Measurements from ENCODE around the gene SLBP.
"Not testable (repeated sequence)": the region's sequence is repeated elsewhere in the genome, so short reads cannot be mapped to it uniquely, and the experiment has no call there.

SLBP gene

GRCh38 chr4:1673671-1674070 lies 38.4 kb downstream of the SLBP start:
- DNase-seq, result no peak

DNA sequence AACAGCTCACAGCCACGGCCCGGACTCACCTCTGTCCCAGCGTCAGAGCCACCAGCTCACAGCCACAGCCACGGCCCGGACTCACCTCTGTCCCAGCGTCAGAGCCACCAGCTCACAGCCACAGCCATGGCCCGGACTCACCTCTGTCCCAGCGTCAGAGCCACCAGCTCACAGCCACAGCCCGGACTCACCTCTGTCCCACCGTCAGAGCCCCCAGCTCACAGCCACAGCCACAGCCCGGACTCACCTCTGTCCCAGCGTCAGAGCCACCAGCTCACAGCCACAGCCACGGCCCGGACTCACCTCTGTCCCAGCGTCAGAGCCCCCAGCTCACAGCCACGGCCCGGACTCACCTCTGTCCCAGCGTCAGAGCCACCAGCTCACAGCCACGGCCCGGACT lies 41.1 kb downstream of the SLBP start:
- DNase-seq, result not testable (repeated sequence)

DNA sequence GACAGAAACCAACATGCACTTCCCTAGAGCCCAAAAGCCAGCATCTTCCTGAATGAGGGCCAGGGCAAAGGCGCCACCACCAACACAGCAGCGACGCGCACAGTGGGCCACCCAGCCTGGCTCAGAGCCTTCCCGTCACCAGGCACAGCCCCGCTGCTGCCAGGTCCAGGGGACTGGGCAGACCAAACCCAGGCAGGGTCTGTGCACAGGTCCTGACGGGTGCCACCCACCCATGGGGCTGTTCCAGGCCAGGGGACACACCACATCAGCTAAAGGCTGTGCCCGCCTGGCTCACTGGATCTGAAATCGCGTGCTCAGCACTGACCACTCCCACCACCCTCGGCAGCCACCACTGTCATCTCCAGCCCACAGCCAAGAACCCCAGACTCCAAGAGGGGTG lies 41.8 kb downstream of the SLBP start:
- DNase-seq, result no peak

DNA sequence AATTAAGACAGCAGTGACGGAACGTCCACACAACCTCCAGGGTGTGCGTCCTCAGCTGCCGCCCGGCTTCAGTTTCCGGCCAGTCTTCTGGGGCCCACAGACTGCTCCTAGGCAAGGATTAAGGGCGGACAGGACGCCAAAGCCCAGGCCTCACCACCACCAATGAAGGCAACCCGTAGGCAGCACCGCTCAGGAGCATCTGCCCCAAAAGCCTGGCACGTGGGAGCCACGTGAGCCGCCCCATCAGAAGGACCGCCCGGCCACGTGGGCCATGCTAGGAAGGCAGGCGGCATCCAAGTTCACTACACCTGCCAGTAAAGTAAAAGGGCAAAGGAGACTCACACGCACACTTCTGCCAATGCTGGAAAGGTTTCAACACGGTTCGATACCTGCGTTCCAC lies 42.3 kb downstream of the SLBP start:
- no peak for DNase-seq

GRCh38 chr4:1669270-1669669 lies 42.8 kb downstream of the SLBP start:
- DNase-seq, result no peak

GRCh38 chr4:1668488-1668840 lies 43.7 kb downstream of the SLBP start:
- no peak for DNase-seq

DNA sequence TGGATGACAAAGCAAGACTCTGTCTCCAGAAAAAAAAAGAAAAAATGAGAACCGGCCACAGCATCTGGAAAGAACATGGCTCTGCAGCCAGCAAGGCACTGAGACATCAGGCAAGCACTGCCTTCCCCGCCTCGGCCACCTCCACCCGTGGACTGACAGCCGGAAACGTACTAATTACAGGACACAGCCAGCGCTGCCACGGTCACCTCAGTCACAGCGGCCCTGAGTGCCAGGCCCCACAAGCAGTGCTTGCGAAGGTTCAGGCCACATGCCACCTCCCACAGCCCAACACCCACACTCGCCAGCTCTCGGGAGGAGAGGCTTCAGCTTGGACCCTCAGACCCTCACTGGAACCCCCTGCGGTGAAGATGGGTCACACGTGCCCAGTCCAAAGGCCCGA lies 44.8 kb downstream of the SLBP start:
- DNase-seq, result no peak

GRCh38 chr4:1666391-1666790 lies 45.7 kb downstream of the SLBP start:
- no peak for DNase-seq

- DNase-seq, result no peak
Observed at GRCh38 chr4:1664141-1664540, 48.0 kb downstream of the SLBP start.

- DNase-seq, result no peak
Observed at GRCh38 chr4:1663549-1663948, 48.6 kb downstream of the SLBP start.

GRCh38 chr4:1661695-1662094 lies 50.4 kb downstream of the SLBP start:
- DNase-seq, result no peak

- no peak for DNase-seq
Observed at GRCh38 chr4:1660948-1661677, 51.0 kb downstream of the SLBP start.

- DNase-seq, result no peak
Observed at GRCh38 chr4:1659104-1660043, 52.7 kb downstream of the SLBP start.

GRCh38 chr4:1658581-1658980 lies 53.5 kb downstream of the SLBP start:
- DNase-seq, result no peak

DNA sequence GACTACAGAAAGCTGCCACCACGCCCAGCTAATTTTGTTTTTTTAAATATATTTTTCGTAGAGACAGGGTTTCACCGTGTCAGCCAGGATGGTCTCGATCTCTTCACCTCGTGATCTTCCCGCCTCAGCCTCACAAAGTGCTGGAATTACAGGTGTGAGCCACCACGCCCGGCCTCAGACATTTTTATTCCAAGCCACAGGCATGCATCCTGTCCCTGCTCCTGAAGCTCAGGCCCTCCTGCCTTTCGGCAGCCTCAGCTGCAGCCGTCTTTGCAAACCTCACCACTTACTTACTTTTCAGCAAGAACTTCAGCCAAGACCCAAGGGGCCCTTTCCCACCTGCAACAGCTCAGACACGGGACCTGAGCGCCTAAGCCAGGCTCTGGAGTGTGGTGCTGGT lies 54.0 kb downstream of the SLBP start:
- no peak for DNase-seq

- no peak for DNase-seq
Observed at GRCh38 chr4:1656986-1657385, 55.1 kb downstream of the SLBP start.

GRCh38 chr4:1656132-1656531 lies 56.0 kb downstream of the SLBP start:
- no peak for DNase-seq

DNA sequence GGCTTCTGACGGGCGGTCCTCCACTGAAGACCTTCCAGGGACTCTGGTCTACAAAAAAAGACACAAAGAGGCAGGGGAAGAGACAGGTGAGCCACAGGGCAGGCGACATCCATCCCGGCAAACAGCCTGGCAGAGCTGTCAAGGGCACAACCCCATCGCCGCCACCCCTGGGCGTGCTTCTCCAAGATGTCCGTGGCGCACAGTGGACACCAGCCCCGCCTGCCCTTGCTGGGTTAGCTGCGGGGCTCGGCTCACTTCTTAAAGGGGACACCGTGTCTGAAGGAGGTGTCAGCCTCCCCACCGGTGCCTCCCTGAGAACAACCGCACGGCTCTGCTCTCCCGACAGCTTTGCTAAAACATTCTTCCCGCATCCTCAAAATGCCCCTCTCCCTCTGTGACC lies 56.4 kb downstream of the SLBP start:
- DNase-seq, result no peak

- DNase-seq, result no peak
Observed at GRCh38 chr4:1655081-1655480, 57.0 kb downstream of the SLBP start.

GRCh38 chr4:1654216-1654955 lies 57.7 kb downstream of the SLBP start:
- no peak for DNase-seq

GRCh38 chr4:1653776-1654175 lies 58.3 kb downstream of the SLBP start:
- no peak for DNase-seq

DNA sequence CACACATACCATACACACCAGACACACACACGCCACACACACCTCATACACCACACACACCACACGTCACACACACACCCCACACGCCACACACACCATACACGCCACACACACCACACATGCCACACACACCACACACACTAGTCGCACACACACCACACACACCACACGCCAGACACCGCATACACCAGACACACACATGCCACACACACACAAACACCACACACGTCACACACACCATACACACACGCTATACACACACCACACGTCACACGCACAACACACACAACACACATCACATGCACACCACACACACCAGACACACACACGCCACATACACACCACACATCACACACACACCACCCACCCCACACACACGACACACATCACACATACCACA lies 60.0 kb downstream of the SLBP start:
- DNase-seq, result no peak

GRCh38 chr4:1651609-1652008 lies 60.5 kb downstream of the SLBP start:
- DNase-seq, result no peak

DNA sequence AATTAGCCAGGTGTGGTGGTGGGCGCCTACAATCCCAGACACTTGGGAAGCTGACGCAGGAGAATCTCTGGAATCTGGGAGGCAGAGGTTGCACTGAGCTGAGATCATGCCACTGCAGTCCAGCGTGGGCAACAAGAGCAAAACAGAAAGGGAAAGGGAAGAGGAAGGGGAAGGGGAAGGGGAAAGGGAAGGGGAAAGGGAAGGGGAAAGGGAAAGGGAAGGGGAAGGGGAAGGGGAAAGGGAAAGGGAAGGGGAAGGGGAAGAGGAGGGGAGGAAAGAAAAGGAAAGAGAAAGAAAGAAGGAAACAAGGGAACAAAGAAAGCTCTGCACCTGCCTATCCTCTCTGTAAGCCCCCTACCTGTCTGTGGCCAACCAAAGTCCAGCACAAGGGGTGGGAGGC lies 63.2 kb downstream of the SLBP start:
- no peak for DNase-seq
